ENCODE measurements around the gene FAAP20.

Gene FAAP20

GRCh38 chr1:2145946-2146835 lies 48.4 kb downstream of the FAAP20 start:
- H3K4me3 Mint-ChIP-seq: no peak overlapping the region
- H3K4me1 Mint-ChIP-seq (ENCODE audit: low read depth): peaks cover 4% of the 10 kb centered on the region
- peaks cover 2% of the 10 kb centered on the region for H3K36me3 Mint-ChIP-seq (ENCODE audit: low read depth)
- DNase-seq: no peak
- H3K27ac Mint-ChIP-seq: no peak overlapping the region
- H3K27me3 Mint-ChIP-seq: no peaks in the 10 kb centered on the region
- no peaks in the 10 kb centered on the region for H3K9me3 Mint-ChIP-seq

- no peak for DNase-seq
- Mint-ChIP-seq H3K27ac (no peak overlapping the region), H3K9me3 (no peaks in the 10 kb centered on the region), H3K4me3 (no peak overlapping the region), H3K4me1 (ENCODE audit: low read depth) (peaks cover 8% of the 10 kb centered on the region), H3K36me3 (ENCODE audit: low read depth) (no peaks in the 10 kb centered on the region), H3K27me3 (no peaks in the 10 kb centered on the region)
These were observed 50.0 kb downstream of the FAAP20 start for GRCh38 chr1:2144501-2145090.

DNA sequence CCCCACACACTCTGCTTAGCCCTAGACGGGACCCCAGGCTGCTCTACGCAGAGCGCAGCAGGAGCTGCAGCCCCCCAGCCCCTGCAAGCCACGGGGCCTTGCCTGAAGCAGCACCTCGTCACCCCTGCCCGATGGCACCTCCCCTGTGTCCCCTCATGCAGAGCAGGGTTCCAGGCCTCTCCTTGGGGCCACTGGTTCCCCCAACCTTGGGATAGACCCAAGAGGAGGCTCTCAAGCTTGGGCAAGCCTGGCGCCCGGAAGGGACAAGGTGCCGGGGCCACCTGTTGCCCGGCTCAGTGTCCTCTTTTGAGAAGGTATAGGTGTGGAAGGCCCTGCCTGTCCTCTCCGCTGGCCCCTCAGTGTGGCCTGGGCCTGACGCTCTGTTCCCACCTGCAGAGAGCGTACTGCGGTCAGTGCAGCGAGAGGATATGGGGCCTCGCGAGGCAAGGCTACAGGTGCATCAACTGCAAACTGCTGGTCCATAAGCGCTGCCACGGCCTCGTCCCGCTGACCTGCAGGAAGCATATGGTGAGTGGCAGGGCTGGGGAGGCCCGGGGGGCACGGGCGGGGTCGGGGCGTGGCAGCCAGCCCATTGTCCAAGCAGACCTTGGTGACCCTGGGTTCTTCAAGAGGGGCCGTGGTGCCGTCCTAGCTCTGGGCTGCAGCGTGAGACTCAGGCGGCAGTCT lies 50.6 kb downstream of the FAAP20 start:
- no peak overlapping the region for H3K27ac Mint-ChIP-seq
- no peaks in the 10 kb centered on the region for H3K27me3 Mint-ChIP-seq
- H3K4me1 Mint-ChIP-seq (ENCODE audit: low read depth): peaks cover 8% of the 10 kb centered on the region

GRCh38 chr1:2141025-2141424 lies 53.5 kb downstream of the FAAP20 start:
- H3K36me3 Mint-ChIP-seq (ENCODE audit: low read depth): no peaks in the 10 kb centered on the region
- no peaks in the 10 kb centered on the region for H3K9me3 Mint-ChIP-seq
- H3K4me1 Mint-ChIP-seq (ENCODE audit: low read depth): peaks cover 8% of the 10 kb centered on the region
- no peak overlapping the region for H3K27ac Mint-ChIP-seq
- no peak for DNase-seq
- no peaks in the 10 kb centered on the region for H3K27me3 Mint-ChIP-seq
- H3K4me3 Mint-ChIP-seq: no peak overlapping the region

More for the DNA sequence above, 50.6 kb downstream of the FAAP20 start:
- no peak overlapping the region for H3K4me3 Mint-ChIP-seq
- no peak for DNase-seq
- no peaks in the 10 kb centered on the region for H3K36me3 Mint-ChIP-seq (ENCODE audit: low read depth)
- no peaks in the 10 kb centered on the region for H3K9me3 Mint-ChIP-seq

Measured in activated T-cell treated with anti-CD3 and anti-CD28 coated beads, Interleukin-2, amount 50 U/mL, for 24 hours (primary cell).